ENCODE results near the gene WWOX. TPM values are rescaled to one million over a fixed set of nuclear protein-coding genes. Genes with fewer than 3 reads are reported as not detected.

Gene WWOX
- total and polyA plus RNA-seq, 2 of the 13 experiments (the other 11 are each of a cell fraction or from before 2014, with no cell fraction given): 9.1 to 37.4 TPM

GRCh38 chr16:78140818-78141466 is 41.5 kb downstream of the WWOX start (continued):
- TF ChIP-seq, protein P1, sequence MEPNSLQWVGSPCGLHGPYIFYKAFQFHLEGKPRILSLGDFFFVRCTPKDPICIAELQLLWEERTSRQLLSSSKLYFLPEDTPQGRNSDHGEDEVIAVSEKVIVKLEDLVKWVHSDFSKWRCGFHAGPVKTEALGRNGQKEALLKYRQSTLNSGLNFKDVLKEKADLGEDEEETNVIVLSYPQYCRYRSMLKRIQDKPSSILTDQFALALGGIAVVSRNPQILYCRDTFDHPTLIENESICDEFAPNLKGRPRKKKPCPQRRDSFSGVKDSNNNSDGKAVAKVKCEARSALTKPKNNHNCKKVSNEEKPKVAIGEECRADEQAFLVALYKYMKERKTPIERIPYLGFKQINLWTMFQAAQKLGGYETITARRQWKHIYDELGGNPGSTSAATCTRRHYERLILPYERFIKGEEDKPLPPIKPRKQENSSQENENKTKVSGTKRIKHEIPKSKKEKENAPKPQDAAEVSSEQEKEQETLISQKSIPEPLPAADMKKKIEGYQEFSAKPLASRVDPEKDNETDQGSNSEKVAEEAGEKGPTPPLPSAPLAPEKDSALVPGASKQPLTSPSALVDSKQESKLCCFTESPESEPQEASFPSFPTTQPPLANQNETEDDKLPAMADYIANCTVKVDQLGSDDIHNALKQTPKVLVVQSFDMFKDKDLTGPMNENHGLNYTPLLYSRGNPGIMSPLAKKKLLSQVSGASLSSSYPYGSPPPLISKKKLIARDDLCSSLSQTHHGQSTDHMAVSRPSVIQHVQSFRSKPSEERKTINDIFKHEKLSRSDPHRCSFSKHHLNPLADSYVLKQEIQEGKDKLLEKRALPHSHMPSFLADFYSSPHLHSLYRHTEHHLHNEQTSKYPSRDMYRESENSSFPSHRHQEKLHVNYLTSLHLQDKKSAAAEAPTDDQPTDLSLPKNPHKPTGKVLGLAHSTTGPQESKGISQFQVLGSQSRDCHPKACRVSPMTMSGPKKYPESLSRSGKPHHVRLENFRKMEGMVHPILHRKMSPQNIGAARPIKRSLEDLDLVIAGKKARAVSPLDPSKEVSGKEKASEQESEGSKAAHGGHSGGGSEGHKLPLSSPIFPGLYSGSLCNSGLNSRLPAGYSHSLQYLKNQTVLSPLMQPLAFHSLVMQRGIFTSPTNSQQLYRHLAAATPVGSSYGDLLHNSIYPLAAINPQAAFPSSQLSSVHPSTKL (CRISPR knock-in tag; IDR thresholded peaks at IDR 0.05): peak; percentile 66; the same call in 1 of the 2 replicates
- TF ChIP-seq CBX2 (IDR thresholded peaks at IDR 0.05; ENCODE audit: low read depth, low read length): no peak
- TF ChIP-seq CBX2 (CRISPR knock-in tag; IDR thresholded peaks at IDR 0.05; ENCODE audit: low read depth): no peak
- TF ChIP-seq ZNF101 (CRISPR knock-in tag; IDR thresholded peaks at IDR 0.05; ENCODE audit: borderline replicate concordance, low read depth): no peak
- no peak for TF ChIP-seq ZNF260 (CRISPR knock-in tag; IDR thresholded peaks at IDR 0.05; ENCODE audit: borderline replicate concordance, low read depth)
- TF ChIP-seq PLRG1 (conservative IDR thresholded peaks at IDR 0.05): no peak
- no peak for TF ChIP-seq NRL (CRISPR knock-in tag; IDR thresholded peaks at IDR 0.05; ENCODE audit: borderline replicate concordance)
- peak; percentile 51; the same call in 1 of the 2 replicates for TF ChIP-seq HNF4G (IDR thresholded peaks at IDR 0.05; ENCODE audit: borderline replicate concordance, low read depth, low read length)
- no peak; the same call in 1 of the 2 replicates for TF ChIP-seq HNF4G (CRISPR knock-in tag; IDR thresholded peaks at IDR 0.05; ENCODE audit: borderline replicate concordance, low read depth)
- TF ChIP-seq MIXL1 (CRISPR knock-in tag; IDR thresholded peaks at IDR 0.05): peak; percentile 62; the same call in 1 of the 2 replicates
- TF ChIP-seq, protein P2, sequence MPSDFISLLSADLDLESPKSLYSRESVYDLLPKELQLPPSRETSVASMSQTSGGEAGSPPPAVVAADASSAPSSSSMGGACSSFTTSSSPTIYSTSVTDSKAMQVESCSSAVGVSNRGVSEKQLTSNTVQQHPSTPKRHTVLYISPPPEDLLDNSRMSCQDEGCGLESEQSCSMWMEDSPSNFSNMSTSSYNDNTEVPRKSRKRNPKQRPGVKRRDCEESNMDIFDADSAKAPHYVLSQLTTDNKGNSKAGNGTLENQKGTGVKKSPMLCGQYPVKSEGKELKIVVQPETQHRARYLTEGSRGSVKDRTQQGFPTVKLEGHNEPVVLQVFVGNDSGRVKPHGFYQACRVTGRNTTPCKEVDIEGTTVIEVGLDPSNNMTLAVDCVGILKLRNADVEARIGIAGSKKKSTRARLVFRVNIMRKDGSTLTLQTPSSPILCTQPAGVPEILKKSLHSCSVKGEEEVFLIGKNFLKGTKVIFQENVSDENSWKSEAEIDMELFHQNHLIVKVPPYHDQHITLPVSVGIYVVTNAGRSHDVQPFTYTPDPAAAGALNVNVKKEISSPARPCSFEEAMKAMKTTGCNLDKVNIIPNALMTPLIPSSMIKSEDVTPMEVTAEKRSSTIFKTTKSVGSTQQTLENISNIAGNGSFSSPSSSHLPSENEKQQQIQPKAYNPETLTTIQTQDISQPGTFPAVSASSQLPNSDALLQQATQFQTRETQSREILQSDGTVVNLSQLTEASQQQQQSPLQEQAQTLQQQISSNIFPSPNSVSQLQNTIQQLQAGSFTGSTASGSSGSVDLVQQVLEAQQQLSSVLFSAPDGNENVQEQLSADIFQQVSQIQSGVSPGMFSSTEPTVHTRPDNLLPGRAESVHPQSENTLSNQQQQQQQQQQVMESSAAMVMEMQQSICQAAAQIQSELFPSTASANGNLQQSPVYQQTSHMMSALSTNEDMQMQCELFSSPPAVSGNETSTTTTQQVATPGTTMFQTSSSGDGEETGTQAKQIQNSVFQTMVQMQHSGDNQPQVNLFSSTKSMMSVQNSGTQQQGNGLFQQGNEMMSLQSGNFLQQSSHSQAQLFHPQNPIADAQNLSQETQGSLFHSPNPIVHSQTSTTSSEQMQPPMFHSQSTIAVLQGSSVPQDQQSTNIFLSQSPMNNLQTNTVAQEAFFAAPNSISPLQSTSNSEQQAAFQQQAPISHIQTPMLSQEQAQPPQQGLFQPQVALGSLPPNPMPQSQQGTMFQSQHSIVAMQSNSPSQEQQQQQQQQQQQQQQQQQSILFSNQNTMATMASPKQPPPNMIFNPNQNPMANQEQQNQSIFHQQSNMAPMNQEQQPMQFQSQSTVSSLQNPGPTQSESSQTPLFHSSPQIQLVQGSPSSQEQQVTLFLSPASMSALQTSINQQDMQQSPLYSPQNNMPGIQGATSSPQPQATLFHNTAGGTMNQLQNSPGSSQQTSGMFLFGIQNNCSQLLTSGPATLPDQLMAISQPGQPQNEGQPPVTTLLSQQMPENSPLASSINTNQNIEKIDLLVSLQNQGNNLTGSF (CRISPR knock-in tag; IDR thresholded peaks at IDR 0.05): no peak
- no peak for TF ChIP-seq SOX6 (IDR thresholded peaks at IDR 0.05)
- peak; percentile 78 for TF ChIP-seq SOX6 (CRISPR knock-in tag; IDR thresholded peaks at IDR 0.05)
- TF ChIP-seq ZFYVE20 (CRISPR knock-in tag; IDR thresholded peaks at IDR 0.05; ENCODE audit: borderline replicate concordance, low read depth): no peak
- no peak for TF ChIP-seq CREB1 (IDR thresholded peaks at IDR 0.05)
- 0 out of 2 replicates have a peak, but pooled peaks have one; percentile 32 for TF ChIP-seq CREB1 (CRISPR knock-in tag; IDR thresholded peaks at IDR 0.05)
- no peak for TF ChIP-seq YY1 (IDR thresholded peaks at IDR 0.05; ENCODE audit: insufficient read depth, insufficient replicate concordance, low read depth, low read length)
- no peak for TF ChIP-seq NONO (IDR thresholded peaks at IDR 0.05)
- 0 out of 2 replicates have a peak, but pooled peaks have one; percentile 26 for TF ChIP-seq NONO (CRISPR knock-in tag; conservative IDR thresholded peaks at IDR 0.05)
- TF ChIP-seq ZNF382 (CRISPR knock-in tag; IDR thresholded peaks at IDR 0.05; ENCODE audit: borderline replicate concordance): no peak
- TF ChIP-seq IKZF5 (CRISPR knock-in tag; IDR thresholded peaks at IDR 0.05): no peak; the same call in 1 of the 2 replicates
